ENCODE results near the gene LRSAM1.

The LRSAM1 gene

GRCh38 chr9:127516835-127517607 lies 65.7 kb downstream of the LRSAM1 start:
- no peak for DNase-seq (ENCODE audit: low read depth in 2 of 2)

- no peak for DNase-seq (ENCODE audit: low read depth in 2 of 2)
Observed at GRCh38 chr9:127517620-127518019, 66.3 kb downstream of the LRSAM1 start.

GRCh38 chr9:127518091-127518856 lies 67.0 kb downstream of the LRSAM1 start:
- DNase-seq (ENCODE audit: low read depth in 2 of 2), result no peak

GRCh38 chr9:127519301-127520166 lies 68.2 kb downstream of the LRSAM1 start:
- peak; percentile 46 to 58 for DNase-seq (ENCODE audit: low read depth in 2 of 2)

- no peak for DNase-seq (ENCODE audit: low read depth in 2 of 2)
Observed at GRCh38 chr9:127520941-127521918, 69.9 kb downstream of the LRSAM1 start.

GRCh38 chr9:127521919-127522304 lies 70.6 kb downstream of the LRSAM1 start:
- no peak for DNase-seq (ENCODE audit: low read depth in 2 of 2)

GRCh38 chr9:127522727-127523126 lies 71.4 kb downstream of the LRSAM1 start:
- DNase-seq (ENCODE audit: low read depth in 2 of 2), result no peak

GRCh38 chr9:127523312-127523851 lies 72.1 kb downstream of the LRSAM1 start:
- no peak for DNase-seq (ENCODE audit: low read depth in 2 of 2)

- DNase-seq (ENCODE audit: low read depth in 2 of 2), result no peak
Observed at GRCh38 chr9:127524373-127524772, 73.1 kb downstream of the LRSAM1 start.

- no peak for DNase-seq (ENCODE audit: low read depth in 2 of 2)
Observed at GRCh38 chr9:127525401-127526188, 74.3 kb downstream of the LRSAM1 start.

GRCh38 chr9:127526655-127527559 lies 75.6 kb downstream of the LRSAM1 start:
- DNase-seq (ENCODE audit: low read depth in 2 of 2), result no peak

GRCh38 chr9:127527560-127528268 lies 76.4 kb downstream of the LRSAM1 start:
- no peak for DNase-seq (ENCODE audit: low read depth in 2 of 2)

- no peak for DNase-seq (ENCODE audit: low read depth in 2 of 2)
Observed at GRCh38 chr9:127528422-127529251, 77.3 kb downstream of the LRSAM1 start.

GRCh38 chr9:127529671-127530070 lies 78.4 kb downstream of the LRSAM1 start:
- DNase-seq (ENCODE audit: low read depth in 2 of 2), result no peak

GRCh38 chr9:127530206-127530941 lies 79.1 kb downstream of the LRSAM1 start:
- DNase-seq (ENCODE audit: low read depth in 2 of 2), result no peak

GRCh38 chr9:127531676-127532075 lies 80.4 kb downstream of the LRSAM1 start:
- no peak for DNase-seq (ENCODE audit: low read depth in 2 of 2)
